GM12873 (cell line): Measurements from ENCODE around the gene BIRC3.
A peak's percentile ranks its signal among the peaks of the same experiment; 100 is the strongest.

Experiments used
- TF ChIP-seq, protein P1 (sequence below): IDR thresholded peaks from 2 replicates; pipeline ENCODE4 v1.5.1; 2012; ENCODE audit warnings: low read depth, mild to moderate bottlenecking, moderate library complexity, low read length, control low read depth; ENCODE audit not compliant: insufficient read depth; ENCODE audit errors: missing control alignments

Gene BIRC3

DNA sequence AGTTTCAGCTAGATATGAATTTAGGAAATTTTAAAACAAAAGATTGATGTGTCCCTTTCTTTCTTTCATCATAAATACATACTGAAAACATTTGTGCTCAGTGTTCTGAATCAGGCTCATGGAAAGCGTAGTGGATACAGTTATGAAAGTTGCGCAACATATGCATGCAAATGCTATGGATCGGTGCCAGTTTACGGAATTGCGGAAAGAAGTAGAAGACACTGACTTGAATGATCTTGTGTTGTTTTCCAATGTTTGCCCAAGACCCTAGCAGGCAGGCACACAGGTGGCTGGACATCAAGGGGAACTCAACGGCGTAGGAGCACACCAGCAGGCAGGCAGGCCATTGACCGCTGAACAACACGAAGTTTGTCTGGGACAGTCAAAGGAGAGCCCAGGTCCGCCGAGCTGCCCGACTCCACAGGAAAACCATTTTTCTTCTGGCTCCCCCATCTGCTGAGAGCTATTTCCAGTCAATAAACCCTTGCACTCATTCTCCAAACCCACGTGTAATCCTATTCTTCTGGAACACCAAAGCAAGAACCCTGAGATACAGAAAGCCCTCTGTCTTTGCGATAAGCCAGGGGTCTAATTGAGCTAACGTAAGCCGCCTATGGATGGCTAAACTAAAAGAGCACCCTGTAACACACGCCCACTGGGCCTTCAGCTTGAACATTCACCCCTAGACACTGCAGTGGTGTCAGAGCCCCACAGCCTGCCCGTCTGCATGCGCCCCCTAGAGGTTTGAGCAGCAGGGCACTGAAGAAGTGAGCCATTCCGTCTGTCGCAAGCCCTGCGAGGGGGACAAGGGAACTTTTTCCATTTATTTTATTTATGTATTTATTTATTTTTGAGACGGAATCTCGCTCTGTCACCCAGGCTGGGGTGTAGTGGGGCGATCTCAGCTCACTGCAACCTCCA lies 7.4 kb upstream of the BIRC3 start:
- TF ChIP-seq, protein P1, sequence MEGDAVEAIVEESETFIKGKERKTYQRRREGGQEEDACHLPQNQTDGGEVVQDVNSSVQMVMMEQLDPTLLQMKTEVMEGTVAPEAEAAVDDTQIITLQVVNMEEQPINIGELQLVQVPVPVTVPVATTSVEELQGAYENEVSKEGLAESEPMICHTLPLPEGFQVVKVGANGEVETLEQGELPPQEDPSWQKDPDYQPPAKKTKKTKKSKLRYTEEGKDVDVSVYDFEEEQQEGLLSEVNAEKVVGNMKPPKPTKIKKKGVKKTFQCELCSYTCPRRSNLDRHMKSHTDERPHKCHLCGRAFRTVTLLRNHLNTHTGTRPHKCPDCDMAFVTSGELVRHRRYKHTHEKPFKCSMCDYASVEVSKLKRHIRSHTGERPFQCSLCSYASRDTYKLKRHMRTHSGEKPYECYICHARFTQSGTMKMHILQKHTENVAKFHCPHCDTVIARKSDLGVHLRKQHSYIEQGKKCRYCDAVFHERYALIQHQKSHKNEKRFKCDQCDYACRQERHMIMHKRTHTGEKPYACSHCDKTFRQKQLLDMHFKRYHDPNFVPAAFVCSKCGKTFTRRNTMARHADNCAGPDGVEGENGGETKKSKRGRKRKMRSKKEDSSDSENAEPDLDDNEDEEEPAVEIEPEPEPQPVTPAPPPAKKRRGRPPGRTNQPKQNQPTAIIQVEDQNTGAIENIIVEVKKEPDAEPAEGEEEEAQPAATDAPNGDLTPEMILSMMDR: peak; percentile 34

GRCh38 chr11:102312667-102313066 lies 4.6 kb upstream of the BIRC3 start:
- TF ChIP-seq, protein P1: no peak

GRCh38 chr11:102313238-102313940 lies 3.9 kb upstream of the BIRC3 start:
- TF ChIP-seq, protein P1: no peak

DNA sequence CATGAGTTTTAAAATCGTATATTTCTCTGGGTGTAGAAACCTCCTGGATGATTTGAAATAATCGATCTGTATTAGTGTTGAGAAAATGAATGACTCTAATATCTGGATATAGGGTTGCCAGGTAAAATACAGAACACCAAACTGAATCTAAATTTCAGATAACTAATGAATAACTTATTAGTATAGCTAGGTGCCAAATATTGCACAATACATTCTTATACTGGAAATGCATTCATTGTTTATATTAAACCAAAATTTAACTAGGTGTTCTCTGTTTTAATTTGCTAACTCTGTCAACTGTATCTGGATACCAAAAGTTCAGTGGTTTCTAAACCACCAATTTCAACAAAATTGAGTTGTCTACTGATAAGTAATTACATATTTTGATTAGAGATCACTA lies 2.5 kb upstream of the BIRC3 start:
- TF ChIP-seq, protein P1: no peak

DNA sequence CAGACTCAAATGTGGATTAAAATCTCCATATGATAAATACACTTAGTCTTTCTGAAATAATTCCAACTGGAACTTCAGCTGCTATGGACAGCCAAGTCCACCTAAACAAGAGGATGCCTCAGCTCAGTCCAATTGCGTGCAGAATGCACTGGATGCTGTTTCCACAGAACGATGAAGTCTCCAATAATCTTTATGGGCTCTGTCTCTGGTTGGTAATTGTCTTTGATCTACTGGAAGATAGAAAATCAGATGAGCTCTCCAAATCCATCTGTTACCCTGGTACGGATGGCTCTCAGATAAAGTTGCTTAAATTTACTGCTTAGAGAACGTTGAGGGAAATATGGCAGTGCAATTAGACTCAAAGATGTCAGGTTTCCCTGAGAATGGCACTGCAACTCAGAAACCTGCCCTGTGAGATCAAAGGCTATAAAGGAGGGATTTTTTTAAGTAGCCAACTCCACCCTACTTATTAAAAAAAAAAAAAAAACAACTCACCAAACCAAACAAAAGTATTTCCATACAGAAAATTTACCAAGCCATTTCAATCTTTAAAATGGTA lies 859 bp upstream of the BIRC3 start:
- TF ChIP-seq, protein P1: no peak

GRCh38 chr11:102317768-102318103 lies 452 bp downstream of the BIRC3 start:
- TF ChIP-seq, protein P1: no peak

DNA sequence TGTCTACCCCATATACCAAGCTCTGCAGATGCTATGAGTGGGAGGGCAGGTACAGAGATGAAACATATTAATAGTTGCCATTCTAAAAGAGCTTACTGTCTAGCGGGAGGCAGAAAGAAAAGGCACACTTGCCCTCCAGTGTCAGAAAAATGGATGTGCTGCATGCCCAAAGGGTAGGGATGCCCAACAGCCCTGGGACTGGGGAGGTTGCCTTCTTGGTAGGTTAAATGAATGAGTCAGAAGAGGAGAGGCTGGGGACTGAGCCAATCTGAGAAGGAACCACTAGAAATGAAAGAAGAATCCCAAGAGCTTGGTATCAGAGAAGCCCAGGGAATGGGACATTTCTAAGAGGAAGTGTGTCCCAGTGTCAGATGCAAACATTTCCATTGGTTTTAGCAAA lies 1.2 kb downstream of the BIRC3 start:
- TF ChIP-seq, protein P1: peak; percentile 29
